Measurements from ENCODE around the gene GGNBP2.

GGNBP2 gene

DNA sequence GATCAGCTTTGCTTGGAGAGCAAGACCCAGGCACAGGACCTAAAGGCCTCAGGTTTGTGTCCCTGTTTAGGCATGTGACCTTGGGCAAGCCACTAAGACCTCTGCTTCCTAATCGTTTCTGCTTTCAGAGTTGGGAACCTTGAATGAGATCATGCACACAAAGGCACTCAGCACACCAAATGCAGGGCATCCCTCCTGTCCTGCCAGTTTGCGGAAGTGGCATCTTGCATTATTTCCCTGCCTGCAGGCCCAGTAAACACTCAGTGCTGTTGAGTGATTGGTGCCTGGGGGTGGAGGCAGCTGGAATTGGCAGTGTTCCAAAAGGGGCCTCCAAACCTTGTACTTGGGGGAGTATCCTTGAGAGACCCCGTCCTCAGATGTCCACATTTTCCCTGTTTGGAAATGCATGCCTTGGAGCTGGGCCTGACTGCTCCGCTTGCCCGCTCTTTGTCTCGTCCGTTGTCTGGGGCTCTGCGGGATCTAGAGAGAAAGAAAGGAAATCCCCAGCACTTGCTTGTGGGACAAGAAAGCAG, 85.3 kb downstream of the GGNBP2 start:
- DNase-seq (ENCODE audit: low read depth in 2 of 2) = no peak

GRCh38 chr17:36631022-36631421, 86.3 kb downstream of the GGNBP2 start:
- DNase-seq (ENCODE audit: low read depth in 2 of 2) = no peak

DNA sequence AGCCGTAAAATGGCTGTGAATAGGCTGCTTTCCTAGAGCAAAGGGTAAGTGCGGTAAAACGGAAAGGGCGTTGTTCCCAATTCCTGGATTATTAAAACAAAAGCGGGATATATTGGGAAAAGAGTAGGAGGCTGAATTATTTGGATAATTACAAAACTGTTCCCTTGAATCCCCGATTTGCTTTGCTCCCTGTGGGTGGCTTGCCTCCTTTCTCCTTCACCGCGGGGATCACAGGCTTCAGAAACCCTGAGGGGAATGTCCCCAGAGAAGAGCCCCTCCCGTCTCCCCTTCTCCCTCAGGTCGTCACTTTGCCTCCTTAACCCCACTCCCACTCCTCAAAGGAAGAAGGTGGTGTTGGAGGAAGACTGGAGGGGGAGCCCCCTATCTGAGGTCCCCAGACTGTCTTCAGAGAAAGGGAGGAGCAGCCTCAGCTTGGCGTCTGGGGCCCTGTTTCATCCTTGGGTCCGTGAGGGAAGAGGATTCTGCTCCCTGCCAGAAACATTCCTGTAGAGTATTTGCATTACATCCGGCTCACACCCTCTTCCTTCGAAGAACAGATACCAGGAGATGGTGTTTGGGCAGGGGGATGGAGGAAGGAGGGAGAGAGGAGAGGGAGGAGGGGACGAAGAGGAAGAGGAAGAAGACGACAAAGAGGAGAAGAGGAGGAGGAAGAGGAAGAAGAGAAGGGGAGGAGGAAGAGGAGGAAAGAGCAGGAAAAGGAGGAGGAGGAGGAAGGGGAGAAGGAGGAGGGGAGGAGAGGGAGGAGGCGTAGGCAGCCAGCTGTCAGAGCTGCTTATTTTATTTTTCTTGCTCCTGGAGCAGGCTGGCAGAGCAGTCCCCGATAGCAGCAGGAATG, 88.4 kb downstream of the GGNBP2 start:
- no peak for DNase-seq (ENCODE audit: low read depth in 2 of 2)
